A549 (cell line): ENCODE measurements around the gene TNNI2. TPM values are rescaled to one million over a fixed set of nuclear protein-coding genes. Genes with fewer than 3 reads are reported as not detected.

ENCODE experiments used
- ATAC-seq, 2 experiments: fragments of 200-7000 bp in 1 of 2; fragments of >200 bp in 1 of 2; cut with Nextera tagmentation in 1 of 2; cut with Tn5 transposase in 1 of 2; 3 replicates each; pipeline versions ENCODE4 v1.8.0 to v1.9.1; 2018 to 2020; ENCODE audit warnings: mild to moderate bottlenecking in 1 of 2, moderate library complexity in 1 of 2
- CTCF ChIA-PET: fragments of 300-600 bp; sonication (Branson Sonifier 250); formaldehyde crosslinking; extraction: SDS; loops from one replicate; lab custom pipeline; 2021; ENCODE audit warnings: antibody characterized with exemption, inconsistent platforms; lab: Yijun Ruan, JAX
- POLR2A ChIA-PET: fragments of 350-600 bp; formaldehyde crosslinking; extraction: SDS; loops from one replicate; lab custom pipeline; 2021; ENCODE audit warnings: antibody characterized with exemption, inconsistent platforms; lab: Yijun Ruan, JAX
- DNase-seq, 2 experiments: peaks; one replicate each; pipeline versions ENCODE4 v3.0.0 to v3.0.0-alpha.2; 2011 to 2016; ENCODE audit warnings: low read depth in 1 of 2, low spot score in 1 of 2
- FAIRE-seq: peaks from 2 replicates; lab custom pipeline; 2011; peaks lifted over from hg19 to GRCh38; lab: Jason Lieb, UNC
- H3K27ac ChIP-seq, 2 experiments: fragments of >200 bp; sonication (Bioruptor Twin); formaldehyde crosslinking; 3 replicates each; pipeline ENCODE4 v1.5.1; 2016 to 2017
- H3K4me1 ChIP-seq: fragments of >200 bp; sonication (Bioruptor Twin); formaldehyde crosslinking; 3 replicates; pipeline ENCODE4 v1.6.1; 2016
- H3K4me2 ChIP-seq: fragments of >200 bp; sonication (Bioruptor Twin); formaldehyde crosslinking; 3 replicates; pipeline ENCODE4 v1.6.1; 2016
- H3K4me3 ChIP-seq: fragments of >200 bp; sonication (Bioruptor Twin); formaldehyde crosslinking; 3 replicates; pipeline ENCODE4 v1.5.1; 2016
- H3K9me3 ChIP-seq: fragments of >200 bp; sonication (Bioruptor Twin); formaldehyde crosslinking; 3 replicates; pipeline ENCODE4 v1.6.1; 2016
- BHLHE40 ChIP-seq: IDR thresholded peaks from 2 replicates; pipeline ENCODE4 v1.6.1; 2012; ENCODE audit warnings: low read depth, low read length, inconsistent platforms
- CEBPB ChIP-seq, 2 experiments: fragments of >200 bp in 1 of 2; sonication (Bioruptor Twin) in 1 of 2; formaldehyde crosslinking in 1 of 2; IDR thresholded peaks; 2 replicates each; pipeline ENCODE4 v1.6.1; 2012 to 2016
- EHF ChIP-seq: fragments of 250-450 bp; sonication (Bioruptor Pico); IDR thresholded peaks from 2 replicates; pipeline ENCODE4 v1.5.0; 2020; ENCODE audit warnings: mild to moderate bottlenecking
- EP300 ChIP-seq, 2 experiments: fragments of >200 bp; sonication (Bioruptor Twin); formaldehyde crosslinking; IDR thresholded peaks; 2 replicates in 1 of 2; 3 replicates in 1 of 2; pipeline ENCODE4 v1.6.1; 2016 to 2017
- FOSB ChIP-seq: fragments of 250-450 bp; sonication (Bioruptor Pico); IDR thresholded peaks from 2 replicates; pipeline ENCODE4 v1.5.0; 2020; ENCODE audit warnings: mild to moderate bottlenecking, moderate library complexity
- FOXS1 ChIP-seq: fragments of 250-450 bp; sonication (Bioruptor Pico); IDR thresholded peaks from 2 replicates; pipeline ENCODE4 v1.5.0; 2020; ENCODE audit warnings: mild to moderate bottlenecking, moderate library complexity
- GATA3 ChIP-seq: IDR thresholded peaks from 2 replicates; pipeline ENCODE4 v1.6.1; 2012; ENCODE audit warnings: borderline replicate concordance
- HEYL ChIP-seq: fragments of 250-450 bp; sonication (Bioruptor Pico); IDR thresholded peaks from 2 replicates; pipeline ENCODE4 v1.8.0; 2021; ENCODE audit warnings: mild to moderate bottlenecking, moderate library complexity
- RARB ChIP-seq: fragments of 250-450 bp; sonication (Bioruptor Pico); IDR thresholded peaks from 2 replicates; pipeline ENCODE4 v1.8.0; 2021; ENCODE audit warnings: mild to moderate bottlenecking, moderate library complexity
- RFX5 ChIP-seq: fragments of 450-650 bp; IDR thresholded peaks from 2 replicates; pipeline ENCODE4 v1.7.1; 2014; ENCODE audit warnings: antibody characterized with exemption, mild to moderate bottlenecking, moderate library complexity
- SREBF2 ChIP-seq: fragments of 450-650 bp; IDR thresholded peaks from 2 replicates; pipeline ENCODE4 v1.6.1; 2014; ENCODE audit warnings: mild to moderate bottlenecking, moderate library complexity
- ZC3H11A ChIP-seq: fragments of 450-650 bp; IDR thresholded peaks from 2 replicates; pipeline ENCODE4 v1.6.1; 2014; ENCODE audit warnings: antibody characterized with exemption, mild to moderate bottlenecking
- ZFP36 ChIP-seq: fragments of 450-650 bp; IDR thresholded peaks from 2 replicates; pipeline ENCODE4 v1.6.1; 2014; ENCODE audit warnings: borderline replicate concordance; ENCODE audit not compliant: partially characterized antibody
- WGBS: methylation state at CpG from one replicate; pipeline ENCODE4 v1.1.6; 2017; ENCODE audit errors: missing lambda C conversion rate; 5-methylcytosine and 5-hydroxymethylcytosine counted together
- polyA plus RNA-seq, 4 experiments: library from polyadenylated mRNA; depleted of rRNA in 3 of 4; stranded (reverse); fragments of >200 nt; fragmentation: RNase III in 1 of 4; extraction: RNeasy Plus Mini Kit Qiagen cat#74134 plus additional on column Dnase treatment in 1 of 4; gene quantifications; 2 replicates in 3 of 4; 3 replicates in 1 of 4; pipeline ENCODE4 v1.2.3, GENCODE V29; 2011 to 2017
- TF ChIP-seq, protein P1 (sequence below): IDR thresholded peaks from 2 replicates; pipeline ENCODE4 v1.6.1; 2012; ENCODE audit warnings: low read depth, borderline replicate concordance
- TF ChIP-seq, protein P2 (sequence below): IDR thresholded peaks from 2 replicates; pipeline ENCODE4 v1.6.1; 2012
- TF ChIP-seq, protein P3 (sequence below): fragments of 150-350 bp; IDR thresholded peaks from 2 replicates; pipeline ENCODE4 v1.6.1; 2014; ENCODE audit warnings: low read depth, mild to moderate bottlenecking, low read length
- TF ChIP-seq, protein P4 (sequence below): fragments of 450-650 bp; IDR thresholded peaks from 2 replicates; pipeline ENCODE4 v1.6.1; 2014; ENCODE audit warnings: antibody characterized with exemption

Gene TNNI2
- polyA plus RNA-seq, 2 of the 4 experiments (the other 2 are of a cell fraction), result not detected

DNA sequence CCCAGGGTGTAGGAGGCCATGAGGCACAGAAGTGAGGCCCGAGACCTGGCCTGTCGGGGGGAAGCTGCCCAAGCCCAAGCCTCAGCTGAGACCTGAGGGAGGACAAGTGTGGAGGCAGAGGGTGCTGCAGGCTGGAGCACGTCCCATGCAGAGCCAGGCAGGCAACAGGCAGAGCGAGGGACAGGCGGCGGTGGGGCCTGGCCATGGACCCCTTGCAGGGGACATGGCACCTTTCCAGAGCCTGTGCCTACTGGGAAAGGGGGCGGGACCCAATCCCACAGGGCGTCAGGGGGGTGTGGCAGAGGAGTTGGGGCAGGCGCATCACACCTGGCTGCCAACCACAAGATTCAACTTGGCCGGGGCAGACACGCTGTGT, 4.3 kb downstream of the TNNI2 start (continued):
- TF ChIP-seq CEBPB (IDR thresholded peaks at IDR 0.05), result no peak
- TF ChIP-seq, protein P1, sequence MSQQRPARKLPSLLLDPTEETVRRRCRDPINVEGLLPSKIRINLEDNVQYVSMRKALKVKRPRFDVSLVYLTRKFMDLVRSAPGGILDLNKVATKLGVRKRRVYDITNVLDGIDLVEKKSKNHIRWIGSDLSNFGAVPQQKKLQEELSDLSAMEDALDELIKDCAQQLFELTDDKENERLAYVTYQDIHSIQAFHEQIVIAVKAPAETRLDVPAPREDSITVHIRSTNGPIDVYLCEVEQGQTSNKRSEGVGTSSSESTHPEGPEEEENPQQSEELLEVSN, result no peak

DNA sequence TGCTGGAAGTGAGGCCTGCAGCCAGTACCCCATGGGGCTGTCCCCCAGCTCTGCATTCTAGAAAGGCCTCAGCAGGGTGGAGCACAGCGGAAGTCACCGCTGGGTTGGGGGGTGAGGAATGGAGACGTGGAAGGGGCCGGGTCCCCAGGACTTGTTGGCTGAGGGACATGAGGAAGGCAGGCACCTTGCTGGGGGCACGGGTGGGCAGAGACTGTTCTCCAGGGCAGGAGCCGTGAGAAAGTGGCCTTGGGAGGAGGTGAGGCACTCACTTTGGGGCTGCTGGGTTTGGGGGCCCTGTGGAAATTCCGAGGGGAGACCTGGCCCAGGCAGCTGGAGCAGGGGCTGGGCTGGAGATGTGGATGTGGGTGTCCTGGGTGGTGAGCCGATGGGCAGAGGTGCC, 5.0 kb downstream of the TNNI2 start:
- Histone ChIP-seq H3K4me2 (no peak overlapping the region), H3K4me1 (peaks cover 7% of the 10 kb centered on the region), H3K9me3 (no peaks in the 10 kb centered on the region), H3K4me3 (no peak overlapping the region), H3K27ac (peak overlapping the region in 1 of 2 experiments; percentile 61; a peak in 3 of 6 replicates)
- DNase-seq, result no peak
- TF ChIP-seq EP300 (IDR thresholded peaks at IDR 0.05), result no peak
- 78% methylated on average over 8 of the region's 8 CpGs for WGBS
- FAIRE-seq, result no peak
- ChIA-PET CTCF (interaction anchor here (1.0 to 4.3 kb wide), 3 partner anchors 12 to 150 kb away, joined by 4 to 30 read pairs (median 6); no protein-coding TSS in a partner anchor), POLR2A (no interaction called here)
- ATAC-seq, result no peak

DNA sequence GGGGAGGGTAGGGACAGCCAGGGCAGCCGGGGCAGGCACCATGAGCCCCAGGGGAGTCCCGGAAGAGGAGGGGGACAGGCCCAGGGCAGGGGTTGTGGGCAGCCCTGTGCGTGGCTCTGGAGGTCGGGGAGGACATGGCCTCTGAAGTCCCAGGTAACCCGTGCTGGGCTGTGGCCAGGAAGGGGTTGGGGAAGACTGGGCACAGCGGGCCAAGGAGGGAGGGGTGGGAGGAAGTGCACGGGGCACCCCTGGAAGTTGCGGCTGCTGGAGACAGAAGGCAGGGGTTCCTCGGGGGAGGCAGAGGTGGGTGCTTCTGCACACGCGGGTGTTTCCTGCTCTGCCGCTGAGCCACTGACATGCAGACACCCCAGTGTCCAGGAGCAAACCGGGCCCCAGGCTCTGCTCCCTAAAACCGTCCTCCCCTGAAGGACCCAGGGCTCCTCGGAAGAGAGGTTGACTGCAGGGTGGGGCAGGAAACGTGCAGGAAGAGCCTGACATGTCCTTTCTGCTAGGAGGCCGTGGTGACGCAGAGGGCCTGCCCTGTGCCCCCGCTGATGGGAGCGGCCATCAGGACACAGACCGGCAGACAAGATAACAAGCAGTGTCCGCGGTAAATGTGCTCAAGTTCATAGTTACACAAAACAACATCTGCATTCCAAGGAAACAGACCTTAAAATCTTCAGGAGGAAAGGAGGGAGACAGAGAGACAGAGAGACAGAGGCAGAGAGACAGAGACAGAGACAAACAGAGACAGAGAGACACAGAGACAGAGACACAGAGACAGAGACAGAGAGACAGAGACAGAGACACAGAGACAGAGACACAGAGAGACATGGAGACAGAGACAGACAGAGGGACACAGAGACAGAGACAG, 5.7 kb downstream of the TNNI2 start:
- H3K9me3 ChIP-seq, result no peaks in the 10 kb centered on the region
- H3K27ac ChIP-seq, result peak overlapping the region; percentile 22 to 61; a peak in 4 of 6 replicates
- CTCF ChIA-PET, result interaction anchor here (1.8 kb wide), 1 partner anchor 150 kb away, joined by 6 read pairs; no protein-coding TSS in a partner anchor
- peaks cover 7% of the 10 kb centered on the region for H3K4me1 ChIP-seq
- FAIRE-seq, result no peak
- peak; percentile 6 to 43; a peak in 3 of 6 replicates for ATAC-seq
- DNase-seq, result peak in 1 of 2 experiments; percentile 50
- TF ChIP-seq ZFP36 (peak; percentile 2), FOSB (CRISPR knock-in tag) (no peak), SREBF2 (no peak), RFX5 (no peak), ZC3H11A (no peak), FOXS1 (no peak)
- TF ChIP-seq, all 56 proteins: peak for 1
- POLR2A ChIA-PET, result no interaction called here
- H3K4me2 ChIP-seq, result peak overlapping the region; percentile 41
- no peak overlapping the region for H3K4me3 ChIP-seq
- WGBS, result 54% methylated on average over 19 of the region's 23 CpGs

- no peak for ATAC-seq
- peak overlapping the region; percentile 22 to 61; a peak in 4 of 6 replicates for H3K27ac ChIP-seq
- no peak for FAIRE-seq
- H3K4me3 ChIP-seq, result no peak overlapping the region
- H3K4me1 ChIP-seq, result peaks cover 7% of the 10 kb centered on the region
- POLR2A ChIA-PET, result no interaction called here
- CTCF ChIA-PET, result interaction anchor here (14.5 kb wide), 1 partner anchor 11 kb away, joined by 174 read pairs; the partner anchor contains the start of genes SYT8 and TNNI2
- TF ChIP-seq HEYL, result no peak
- peak; percentile 1 for TF ChIP-seq ZFP36
- TF ChIP-seq RARB (CRISPR knock-in tag), result no peak
- TF ChIP-seq, all 56 proteins: peak for 1
- Histone ChIP-seq H3K9me3 (no peaks in the 10 kb centered on the region), H3K4me2 (peak overlapping the region; percentile 41; the same call in 2 of the 3 replicates)
- WGBS, result 60% methylated on average over 1 of the region's 1 CpG
- DNase-seq, result no peak
These were observed 6.3 kb downstream of the TNNI2 start for GRCh38 chr11:1845095-1845429.

DNA sequence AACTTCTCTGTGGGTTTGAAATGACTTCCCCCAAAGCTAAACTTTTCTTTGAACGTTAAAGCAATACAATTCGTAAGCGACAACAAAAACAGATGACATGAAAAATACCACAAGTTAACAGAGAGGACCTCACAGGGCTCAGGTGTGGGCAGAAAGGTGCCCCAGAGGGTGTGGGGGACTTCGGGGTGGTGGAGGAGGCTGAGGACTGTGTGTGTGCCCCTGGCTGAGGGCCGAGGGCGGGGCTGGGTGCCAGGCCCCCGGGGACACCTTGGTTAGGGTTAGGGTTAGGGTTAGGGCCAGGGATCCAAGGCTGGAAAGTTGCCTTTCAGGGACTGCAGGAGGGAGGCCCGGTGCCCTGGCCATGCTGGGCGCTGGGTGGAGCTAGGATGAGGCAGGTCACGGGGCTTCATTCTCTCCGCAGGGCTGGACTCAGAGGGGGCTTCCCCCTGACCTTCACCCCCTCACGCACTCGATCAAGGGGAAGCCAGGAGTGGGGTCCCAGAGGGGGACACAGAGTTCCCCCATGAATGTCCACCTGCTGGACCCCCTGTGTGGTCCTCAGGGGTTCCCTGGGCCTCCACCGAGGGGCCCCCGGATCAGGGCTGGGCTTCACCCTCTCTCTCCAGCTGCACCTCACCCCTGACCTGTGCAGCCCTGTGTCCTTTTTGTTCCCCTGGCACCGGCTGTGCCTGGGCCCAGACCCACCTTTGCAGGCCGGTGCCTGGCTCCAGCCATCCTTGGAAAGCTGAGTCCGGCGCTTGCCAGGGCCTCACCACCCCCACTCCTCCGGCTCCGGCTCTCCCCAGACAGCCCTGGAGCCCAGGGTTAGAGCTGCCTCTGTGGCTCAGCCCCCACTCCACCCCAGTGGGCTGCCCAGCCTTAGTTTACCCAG, 7.0 kb downstream of the TNNI2 start:
- no peak overlapping the region for H3K27ac ChIP-seq
- FAIRE-seq (no peak), ATAC-seq (no peak), DNase-seq (no peak)
- peaks cover 7% of the 10 kb centered on the region for H3K4me1 ChIP-seq
- WGBS, result 68% methylated on average over 20 of the region's 21 CpGs
- TF ChIP-seq, protein P2, sequence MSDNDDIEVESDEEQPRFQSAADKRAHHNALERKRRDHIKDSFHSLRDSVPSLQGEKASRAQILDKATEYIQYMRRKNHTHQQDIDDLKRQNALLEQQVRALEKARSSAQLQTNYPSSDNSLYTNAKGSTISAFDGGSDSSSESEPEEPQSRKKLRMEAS, result no peak
- TF ChIP-seq GATA3 (no peak), EP300 (IDR thresholded peaks at IDR 0.05) (no peak), EHF (no peak), BHLHE40 (no peak), ZFP36 (no peak)
- TF ChIP-seq, protein P3, sequence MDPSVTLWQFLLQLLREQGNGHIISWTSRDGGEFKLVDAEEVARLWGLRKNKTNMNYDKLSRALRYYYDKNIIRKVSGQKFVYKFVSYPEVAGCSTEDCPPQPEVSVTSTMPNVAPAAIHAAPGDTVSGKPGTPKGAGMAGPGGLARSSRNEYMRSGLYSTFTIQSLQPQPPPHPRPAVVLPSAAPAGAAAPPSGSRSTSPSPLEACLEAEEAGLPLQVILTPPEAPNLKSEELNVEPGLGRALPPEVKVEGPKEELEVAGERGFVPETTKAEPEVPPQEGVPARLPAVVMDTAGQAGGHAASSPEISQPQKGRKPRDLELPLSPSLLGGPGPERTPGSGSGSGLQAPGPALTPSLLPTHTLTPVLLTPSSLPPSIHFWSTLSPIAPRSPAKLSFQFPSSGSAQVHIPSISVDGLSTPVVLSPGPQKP, result no peak
- TF ChIP-seq, protein P4, sequence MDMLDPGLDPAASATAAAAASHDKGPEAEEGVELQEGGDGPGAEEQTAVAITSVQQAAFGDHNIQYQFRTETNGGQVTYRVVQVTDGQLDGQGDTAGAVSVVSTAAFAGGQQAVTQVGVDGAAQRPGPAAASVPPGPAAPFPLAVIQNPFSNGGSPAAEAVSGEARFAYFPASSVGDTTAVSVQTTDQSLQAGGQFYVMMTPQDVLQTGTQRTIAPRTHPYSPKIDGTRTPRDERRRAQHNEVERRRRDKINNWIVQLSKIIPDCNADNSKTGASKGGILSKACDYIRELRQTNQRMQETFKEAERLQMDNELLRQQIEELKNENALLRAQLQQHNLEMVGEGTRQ, result no peak
- no peaks in the 10 kb centered on the region for H3K9me3 ChIP-seq
- H3K4me2 ChIP-seq, result no peak overlapping the region
- CTCF ChIA-PET, result interaction anchor here (0.8 to 14.5 kb wide), 12 partner anchors 11 to 311 kb away, joined by 3 to 174 read pairs (median 18); partner anchors contain the start of genes SYT8 and TNNI2
- POLR2A ChIA-PET, result no interaction called here
- H3K4me3 ChIP-seq, result no peak overlapping the region
